ENCODE results near the gene PRIMA1. TPM values are rescaled to one million over a fixed set of nuclear protein-coding genes. Genes with fewer than 3 reads are reported as not detected.

The PRIMA1 gene
- total RNA-seq: not detected in 2 replicates

- intact Hi-C loops (cut with micrococcal nuclease): no loop called here
- Mint-ChIP-seq H3K27me3 (peaks cover 58% of the 10 kb centered on the region), H3K27ac (no peak within 1 kb of the TSS), H3K4me1 (peaks cover 2% of the 10 kb centered on the region), H3K4me3 (no peak within 1 kb of the TSS), H3K9me3 (no peaks in the 10 kb centered on the region), H3K36me3 (ENCODE audit: low read depth) (no peaks in the 10 kb centered on the region)
- DNase-seq: no peak
These were observed at the start of gene PRIMA1 for GRCh38 chr14:93788293-93788542. Gene PRIMA1 (minus strand): TSS chr14:93788485. CDS start chr14:93787718, 767 bp downstream.

GRCh38 chr14:93834699-93835371 lies 46.5 kb upstream of the PRIMA1 start:
- no peaks in the 10 kb centered on the region for H3K4me1 Mint-ChIP-seq
- H3K9me3 Mint-ChIP-seq: peaks cover 6% of the 10 kb centered on the region
- intact Hi-C loops (cut with micrococcal nuclease): no loop called here
- no peaks in the 10 kb centered on the region for H3K36me3 Mint-ChIP-seq (ENCODE audit: low read depth)
- no peak for DNase-seq
- no peak overlapping the region for H3K4me3 Mint-ChIP-seq
- no peaks in the 10 kb centered on the region for H3K27me3 Mint-ChIP-seq
- H3K27ac Mint-ChIP-seq: no peak overlapping the region

- Mint-ChIP-seq H3K9me3 (peaks cover 6% of the 10 kb centered on the region), H3K27ac (no peak overlapping the region), H3K27me3 (no peaks in the 10 kb centered on the region), H3K4me1 (no peaks in the 10 kb centered on the region), H3K4me3 (no peak overlapping the region), H3K36me3 (ENCODE audit: low read depth) (no peaks in the 10 kb centered on the region)
- DNase-seq: no peak
- intact Hi-C loops (cut with micrococcal nuclease): no loop called here
These were observed 44.4 kb upstream of the PRIMA1 start for GRCh38 chr14:93832665-93833064.

DNA sequence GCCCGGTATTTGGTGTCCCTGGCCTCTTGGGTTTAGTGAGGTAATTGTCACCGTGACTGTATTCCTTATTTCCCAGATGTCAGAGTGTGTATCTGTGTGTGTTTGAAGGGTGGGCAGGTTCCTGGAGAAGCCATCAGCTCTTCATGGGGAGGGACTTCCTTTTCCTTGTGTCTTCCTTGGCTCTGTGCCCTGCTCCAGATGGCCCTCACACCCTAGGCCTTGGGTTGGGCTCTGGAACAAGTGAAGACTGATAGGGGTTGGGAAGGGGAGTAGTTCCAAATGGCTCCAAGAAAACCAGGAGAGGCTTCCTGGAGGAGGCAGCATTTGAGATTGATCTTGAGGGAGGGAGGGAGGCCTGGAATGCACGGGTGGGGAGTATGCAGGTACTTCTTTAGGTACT lies 43.8 kb upstream of the PRIMA1 start:
- DNase-seq: no peak
- H3K36me3 Mint-ChIP-seq (ENCODE audit: low read depth): no peaks in the 10 kb centered on the region
- no peak overlapping the region for H3K27ac Mint-ChIP-seq
- no peaks in the 10 kb centered on the region for H3K27me3 Mint-ChIP-seq
- no peaks in the 10 kb centered on the region for H3K4me1 Mint-ChIP-seq
- intact Hi-C loops (cut with micrococcal nuclease): no loop called here
- H3K4me3 Mint-ChIP-seq: no peak overlapping the region
- peaks cover 6% of the 10 kb centered on the region for H3K9me3 Mint-ChIP-seq

- Mint-ChIP-seq H3K4me1 (no peaks in the 10 kb centered on the region), H3K27me3 (no peaks in the 10 kb centered on the region), H3K9me3 (peaks cover under 1% of the 10 kb centered on the region), H3K4me3 (no peak overlapping the region), H3K36me3 (ENCODE audit: low read depth) (no peaks in the 10 kb centered on the region), H3K27ac (no peak overlapping the region)
- intact Hi-C loops (cut with micrococcal nuclease): no loop called here
- DNase-seq: no peak
These were observed 42.6 kb upstream of the PRIMA1 start for GRCh38 chr14:93830753-93831461.

GRCh38 chr14:93829839-93830481 lies 41.7 kb upstream of the PRIMA1 start:
- intact Hi-C loops (cut with micrococcal nuclease): no loop called here
- H3K4me3 Mint-ChIP-seq: no peak overlapping the region

DNA sequence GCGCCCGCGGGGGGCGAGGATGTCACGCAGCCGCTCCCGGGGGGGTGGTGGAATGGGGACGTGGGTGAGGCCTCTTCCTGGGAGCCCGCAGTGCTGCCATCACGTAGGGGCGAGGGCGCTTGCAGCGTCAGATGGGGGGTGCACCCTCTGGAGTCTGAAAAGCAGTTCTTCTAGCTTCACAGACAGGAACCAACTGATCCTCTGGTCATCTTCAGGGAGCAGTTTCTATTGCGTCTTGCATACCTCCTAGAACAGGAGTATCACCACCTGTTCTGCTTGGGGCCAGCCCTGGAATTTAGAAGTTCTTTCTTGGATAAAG lies 36.9 kb upstream of the PRIMA1 start:
- Mint-ChIP-seq H3K27ac (no peak overlapping the region), H3K4me3 (no peak overlapping the region), H3K27me3 (no peaks in the 10 kb centered on the region), H3K4me1 (no peaks in the 10 kb centered on the region), H3K9me3 (no peaks in the 10 kb centered on the region), H3K36me3 (ENCODE audit: low read depth) (no peaks in the 10 kb centered on the region)
- no peak for DNase-seq
- intact Hi-C loops (cut with micrococcal nuclease): no loop called here

More at GRCh38 chr14:93829839-93830481, 41.7 kb upstream of the PRIMA1 start:
- Mint-ChIP-seq H3K27ac (no peak overlapping the region), H3K9me3 (no peaks in the 10 kb centered on the region), H3K36me3 (ENCODE audit: low read depth) (no peaks in the 10 kb centered on the region), H3K4me1 (no peaks in the 10 kb centered on the region), H3K27me3 (no peaks in the 10 kb centered on the region)
- DNase-seq: no peak

- H3K4me3 Mint-ChIP-seq: no peak overlapping the region
These were observed 36.4 kb upstream of the PRIMA1 start for GRCh38 chr14:93824518-93825234.

GRCh38 chr14:93824076-93824475 lies 35.8 kb upstream of the PRIMA1 start:
- intact Hi-C loops (cut with micrococcal nuclease): no loop called here
- H3K4me1 Mint-ChIP-seq: no peaks in the 10 kb centered on the region
- H3K27me3 Mint-ChIP-seq: no peaks in the 10 kb centered on the region
- no peaks in the 10 kb centered on the region for H3K36me3 Mint-ChIP-seq (ENCODE audit: low read depth)
- H3K9me3 Mint-ChIP-seq: no peaks in the 10 kb centered on the region
- DNase-seq: no peak
- no peak overlapping the region for H3K27ac Mint-ChIP-seq
- no peak overlapping the region for H3K4me3 Mint-ChIP-seq

More at GRCh38 chr14:93824518-93825234, 36.4 kb upstream of the PRIMA1 start:
- Mint-ChIP-seq H3K36me3 (ENCODE audit: low read depth) (no peaks in the 10 kb centered on the region), H3K4me1 (no peaks in the 10 kb centered on the region), H3K27ac (no peak overlapping the region), H3K9me3 (no peaks in the 10 kb centered on the region), H3K27me3 (no peaks in the 10 kb centered on the region)
- no peak for DNase-seq
- intact Hi-C loops (cut with micrococcal nuclease): no loop called here

DNA sequence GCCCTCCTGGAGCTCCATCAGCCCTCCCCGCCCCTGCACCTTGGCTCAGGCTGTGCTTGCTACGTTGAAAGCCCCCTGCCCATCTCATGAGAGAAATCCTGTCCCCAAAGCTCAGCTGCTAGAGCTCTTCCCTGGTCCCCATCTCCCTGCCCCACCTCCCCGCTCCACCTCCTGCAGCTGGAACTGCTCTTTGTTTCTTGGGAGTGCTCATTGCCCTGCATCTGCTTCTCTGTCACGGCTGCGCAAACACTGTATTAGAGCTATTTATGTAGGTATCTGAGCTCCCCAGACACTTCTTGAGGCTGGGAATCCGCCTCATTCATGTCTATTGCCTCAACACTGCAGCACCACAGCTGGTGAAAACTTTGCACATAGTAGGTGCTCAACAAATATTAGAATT lies 32.8 kb upstream of the PRIMA1 start:
- no peaks in the 10 kb centered on the region for H3K27me3 Mint-ChIP-seq
- no peak for DNase-seq
- intact Hi-C loops (cut with micrococcal nuclease): no loop called here
- H3K4me3 Mint-ChIP-seq: no peak overlapping the region
- H3K4me1 Mint-ChIP-seq: no peaks in the 10 kb centered on the region
- H3K9me3 Mint-ChIP-seq: no peaks in the 10 kb centered on the region
- H3K36me3 Mint-ChIP-seq (ENCODE audit: low read depth): no peaks in the 10 kb centered on the region
- H3K27ac Mint-ChIP-seq: no peak overlapping the region

DNA sequence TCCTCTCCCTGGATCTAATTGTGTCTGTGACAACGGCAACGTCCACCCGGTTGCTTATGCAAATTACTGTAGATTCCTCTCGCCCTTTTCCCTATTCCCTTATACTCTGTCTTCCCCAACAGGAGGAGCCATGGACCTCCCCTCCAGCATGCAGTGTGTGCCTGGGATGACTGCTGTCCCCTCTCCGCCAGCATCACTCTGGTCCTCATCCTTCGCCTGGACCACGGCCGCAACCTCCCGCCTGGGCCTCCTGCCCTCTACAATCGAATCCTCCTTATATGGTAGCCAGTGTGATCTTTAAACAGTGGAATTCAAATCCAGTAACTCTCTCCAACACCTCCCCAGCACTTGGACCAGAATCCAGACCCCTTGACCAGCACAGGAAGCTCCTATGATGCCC lies 30.6 kb upstream of the PRIMA1 start:
- Mint-ChIP-seq H3K4me1 (no peaks in the 10 kb centered on the region), H3K27ac (no peak overlapping the region), H3K27me3 (peaks cover 1% of the 10 kb centered on the region), H3K9me3 (peaks cover 12% of the 10 kb centered on the region), H3K4me3 (no peak overlapping the region), H3K36me3 (ENCODE audit: low read depth) (no peaks in the 10 kb centered on the region)
- intact Hi-C loops (cut with micrococcal nuclease): no loop called here
- DNase-seq: no peak

DNA sequence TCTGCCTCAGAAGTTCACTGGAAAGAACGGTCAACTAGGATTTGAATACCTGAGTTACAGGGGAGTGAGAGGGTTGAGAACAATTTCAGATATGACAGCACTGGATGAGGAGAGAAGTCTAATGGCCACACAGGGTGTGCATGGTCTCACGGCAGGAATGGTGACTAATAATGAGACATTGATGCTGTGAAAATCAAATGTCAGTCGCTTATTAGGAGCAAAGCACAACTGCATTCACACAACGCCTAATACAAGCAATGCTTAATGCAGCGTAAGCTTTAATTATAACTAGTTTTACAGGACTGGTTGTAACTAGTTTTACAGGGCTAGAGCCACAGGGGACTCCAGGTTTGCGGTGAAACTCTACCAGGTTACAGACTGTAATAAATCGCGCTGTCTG lies 23.4 kb upstream of the PRIMA1 start:
- Mint-ChIP-seq H3K27me3 (peaks cover 1% of the 10 kb centered on the region), H3K9me3 (peaks cover 27% of the 10 kb centered on the region), H3K27ac (no peak overlapping the region), H3K4me1 (no peaks in the 10 kb centered on the region), H3K4me3 (no peak overlapping the region), H3K36me3 (ENCODE audit: low read depth) (no peaks in the 10 kb centered on the region)
- intact Hi-C loops (cut with micrococcal nuclease): no loop called here
- no peak for DNase-seq

DNA sequence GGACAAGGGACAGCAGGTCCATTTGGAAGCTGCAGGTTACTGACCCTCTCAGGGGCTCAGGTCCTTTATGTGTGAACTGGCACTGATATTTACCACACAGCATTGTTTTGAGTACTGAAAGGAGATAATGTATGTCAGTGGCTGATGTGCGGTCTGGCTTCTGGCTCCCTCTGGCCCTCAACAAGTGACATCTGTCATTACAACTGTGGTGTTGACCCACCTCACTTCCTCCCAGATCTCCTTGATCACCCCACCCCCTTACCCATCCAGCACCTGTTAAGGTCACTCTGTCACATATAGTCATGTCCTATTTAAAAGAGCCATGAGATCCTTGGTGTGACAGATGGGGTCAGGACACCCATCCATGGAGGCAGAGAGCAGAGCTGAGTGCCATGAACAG lies 22.7 kb upstream of the PRIMA1 start:
- DNase-seq: no peak
- Mint-ChIP-seq H3K27me3 (peaks cover 1% of the 10 kb centered on the region), H3K4me3 (no peak overlapping the region)

More for the DNA sequence above, 22.7 kb upstream of the PRIMA1 start:
- peaks cover 27% of the 10 kb centered on the region for H3K9me3 Mint-ChIP-seq
- intact Hi-C loops (cut with micrococcal nuclease): no loop called here
- H3K4me1 Mint-ChIP-seq: no peaks in the 10 kb centered on the region
- H3K36me3 Mint-ChIP-seq (ENCODE audit: low read depth): no peaks in the 10 kb centered on the region
- H3K27ac Mint-ChIP-seq: no peak overlapping the region

Data from activated CD4-positive, alpha-beta T cell treated with anti-CD3 and anti-CD28 coated beads, Interleukin-2, amount 10 ng/mL, durations not matched to agents 24 days and 14 days (primary cell).